Naive thymus-derived CD4-positive, alpha-beta T cell (primary cell): Measurements from ENCODE around the gene VPS13A. TPM values are rescaled to one million over a fixed set of nuclear protein-coding genes. Genes with fewer than 3 reads are reported as not detected.
"Not testable (repeated sequence)": the region's sequence is repeated elsewhere in the genome, so short reads cannot be mapped to it uniquely, and the experiment has no call there.

Experiments used
- ATAC-seq: fragments of 150-1000 bp; cut with Tn5 transposase; 2 replicates; pipeline ENCODE4 v1.10.0; 2021; ENCODE audit warnings: mild to moderate bottlenecking, moderate library complexity
- CTCF ChIA-PET: fragments of 350-600 bp; sonication (Branson Sonifier 250); formaldehyde crosslinking; loops from one replicate; lab custom pipeline; 2021; ENCODE audit warnings: antibody characterized with exemption; lab: Charles Lee
- POLR2A ChIA-PET: fragments of 350-600 bp; sonication (Branson Sonifier 250); formaldehyde crosslinking; loops from one replicate; lab custom pipeline; 2021; ENCODE audit warnings: antibody characterized with exemption, inconsistent platforms; lab: Charles Lee
- DNase-seq, 9 donors: peaks; one replicate each; pipeline versions ENCODE4 v3.0.0 to v3.0.0-alpha.2; 2020 to 2022; ENCODE audit warnings: mixed read lengths in 1 of 9
- H3K27ac ChIP-seq: one replicate; pipeline ENCODE4 v1.7.0; 2013; ENCODE audit warnings: mild to moderate bottlenecking, low read depth, low read length, moderate library complexity
- H3K27me3 ChIP-seq, 2 donors: one replicate each; pipeline ENCODE4 v1.7.0; 2013; ENCODE audit warnings: low read length in 2 of 2, mild to moderate bottlenecking in 2 of 2, moderate library complexity in 2 of 2; ENCODE audit not compliant: control insufficient read depth in 2 of 2, insufficient read depth in 2 of 2
- H3K36me3 ChIP-seq, 3 experiments: 1 replicate in 2 of 3; 2 replicates in 1 of 3; pipeline ENCODE4 v1.7.0; 2013; ENCODE audit warnings: low read length in 3 of 3, mild to moderate bottlenecking in 3 of 3, moderate library complexity in 1 of 3; ENCODE audit not compliant: insufficient read depth in 3 of 3, control insufficient read depth in 2 of 3
- H3K4me1 ChIP-seq, 2 donors: one replicate each; pipeline ENCODE4 v1.7.0; 2013; ENCODE audit warnings: low read length in 2 of 2, mild to moderate bottlenecking in 2 of 2, moderate library complexity in 1 of 2; ENCODE audit not compliant: control insufficient read depth in 2 of 2, insufficient read depth in 2 of 2
- H3K4me3 ChIP-seq: 2 replicates; pipeline ENCODE4 v1.7.0; 2013; ENCODE audit warnings: mild to moderate bottlenecking, low read length
- H3K9me3 ChIP-seq, 3 experiments: 1 replicate in 2 of 3; 2 replicates in 1 of 3; pipeline ENCODE4 v1.7.0; 2013; ENCODE audit warnings: low read length in 3 of 3; ENCODE audit not compliant: control insufficient read depth in 2 of 3
- H3K27ac Mint-ChIP-seq, 9 donors: one replicate each; pipeline ENCODE4 v1.8.0; 2020 to 2022; ENCODE audit warnings: mixed read lengths in 9 of 9, mild to moderate bottlenecking in 8 of 9, moderate library complexity in 5 of 9, inconsistent platforms in 2 of 9
- H3K27me3 Mint-ChIP-seq, 5 donors: one replicate each; pipeline ENCODE4 v1.8.0; 2021 to 2022; ENCODE audit warnings: mixed read lengths in 5 of 5, mild to moderate bottlenecking in 1 of 5
- H3K36me3 Mint-ChIP-seq, 5 donors: one replicate each; pipeline ENCODE4 v1.8.0; 2020 to 2022; ENCODE audit warnings: mixed read lengths in 5 of 5, mild to moderate bottlenecking in 3 of 5, inconsistent platforms in 1 of 5
- H3K4me1 Mint-ChIP-seq, 7 donors: one replicate each; pipeline ENCODE4 v1.8.0; 2020 to 2022; ENCODE audit warnings: mixed read lengths in 7 of 7, mild to moderate bottlenecking in 3 of 7, inconsistent platforms in 1 of 7
- H3K4me3 Mint-ChIP-seq, 10 donors: one replicate each; pipeline ENCODE4 v1.8.0; 2020 to 2022; ENCODE audit warnings: mild to moderate bottlenecking in 10 of 10, mixed read lengths in 10 of 10, moderate library complexity in 6 of 10, inconsistent platforms in 2 of 10
- H3K9me3 Mint-ChIP-seq, 11 donors: one replicate each; pipeline ENCODE4 v1.8.0; 2020 to 2022; ENCODE audit warnings: mixed read lengths in 11 of 11, mild to moderate bottlenecking in 4 of 11, inconsistent platforms in 1 of 11, moderate library complexity in 1 of 11
- intact Hi-C, 2 donors: fragments of 100-400 bp; cut with micrococcal nuclease; formaldehyde crosslinking; loops; one replicate each; pipeline ENCODE4 v1.15.1; 2023
- polyA plus RNA-seq, 2 donors: library from polyadenylated mRNA; unstranded; fragments of 300-500 nt; fragmentation: Illumina TruSeq; gene quantifications; one replicate each; pipeline ENCODE4 v1.2.3, GENCODE V29; 2021
- total RNA-seq, 6 experiments: library from RNA in 5 of 6; stranded (reverse) in 5 of 6; gene quantifications; 1 replicate in 5 of 6; 2 replicates in 1 of 6; pipeline ENCODE4 v1.2.3 and lab custom pipeline; 2021 to 2026

Gene VPS13A
- total and polyA plus RNA-seq, 7 experiments from 2014 or later = 3.0 to 52.8 (median 40.9) TPM

DNA sequence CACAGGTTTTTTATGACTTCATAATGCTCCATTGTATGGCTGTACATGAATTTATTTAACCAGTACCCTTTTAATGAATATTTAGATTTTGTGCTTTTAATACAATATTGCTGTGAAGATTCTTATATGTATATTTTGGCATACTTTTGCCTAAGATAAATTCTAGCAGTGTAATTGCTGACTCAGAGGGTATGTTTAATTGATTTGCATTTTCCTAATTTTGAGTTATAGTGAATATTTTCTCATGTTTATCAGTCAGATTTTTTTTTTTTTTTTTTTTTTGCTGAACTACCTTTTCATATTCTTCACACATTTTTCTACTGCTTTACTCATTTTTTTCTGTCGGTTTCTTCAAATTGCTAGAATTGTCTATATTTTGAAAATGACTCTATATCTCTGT lies 222.6 kb downstream of the VPS13A start:
- no peak overlapping the region for H3K4me3 ChIP-seq
- H3K27ac Mint-ChIP-seq = no peak overlapping the region
- H3K9me3 ChIP-seq = no peaks in the 10 kb centered on the region
- ChIA-PET CTCF (no interaction called here), POLR2A (no interaction called here)
- no peaks in the 10 kb centered on the region for H3K4me1 ChIP-seq
- no peaks in the 10 kb centered on the region for H3K36me3 ChIP-seq
- H3K9me3 Mint-ChIP-seq = no peaks in the 10 kb centered on the region
- DNase-seq (no peak), ATAC-seq (no peak)
- H3K4me1 Mint-ChIP-seq = peaks cover 0 to 3% (median 0%) of the 10 kb centered on the region in 7 donors
- no peaks in the 10 kb centered on the region for H3K27me3 Mint-ChIP-seq
- intact Hi-C loops = no loop called here
- no peak overlapping the region for H3K27ac ChIP-seq
- no peak overlapping the region for H3K4me3 Mint-ChIP-seq
- H3K36me3 Mint-ChIP-seq = peaks cover 3 to 19% (median 15%) of the 10 kb centered on the region in 5 donors
- H3K27me3 ChIP-seq = no peaks in the 10 kb centered on the region

DNA sequence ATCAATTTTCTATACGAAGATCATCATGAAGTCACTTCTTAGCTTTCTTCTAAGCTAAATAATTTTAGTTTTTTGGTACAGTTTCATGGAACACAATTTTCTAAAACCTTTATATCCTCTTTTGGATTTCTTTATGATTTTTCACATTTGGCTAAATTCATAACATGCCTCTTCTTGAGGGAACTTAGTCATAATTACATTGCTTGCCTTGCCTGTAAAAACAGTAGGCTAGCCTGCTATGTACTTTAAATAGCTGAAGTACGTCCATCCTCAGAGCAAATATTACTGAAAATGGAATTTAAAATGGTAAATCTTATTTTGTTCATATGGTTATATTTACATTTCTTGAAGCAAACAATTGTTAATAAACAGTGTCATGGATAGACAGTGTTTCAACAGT lies 225.0 kb downstream of the VPS13A start:
- intact Hi-C loops = no loop called here
- Histone ChIP-seq H3K36me3 (peaks cover 0 to 5% (median 4%) of the 10 kb centered on the region in 3 experiments), H3K4me3 (no peak overlapping the region), H3K9me3 (no peaks in the 10 kb centered on the region), H3K4me1 (no peaks in the 10 kb centered on the region), H3K27ac (no peak overlapping the region), H3K27me3 (no peaks in the 10 kb centered on the region)
- H3K36me3 Mint-ChIP-seq = peaks cover 15 to 40% (median 34%) of the 10 kb centered on the region in 5 donors
- no peak for ATAC-seq
- no peaks in the 10 kb centered on the region for H3K27me3 Mint-ChIP-seq
- DNase-seq = no peak
- CTCF ChIA-PET = no interaction called here
- H3K9me3 Mint-ChIP-seq = no peaks in the 10 kb centered on the region
- POLR2A ChIA-PET = no interaction called here
- no peak overlapping the region for H3K4me3 Mint-ChIP-seq
- H3K27ac Mint-ChIP-seq = no peak overlapping the region
- H3K4me1 Mint-ChIP-seq = peaks cover 0 to 4% (median 0%) of the 10 kb centered on the region in 7 donors

DNA sequence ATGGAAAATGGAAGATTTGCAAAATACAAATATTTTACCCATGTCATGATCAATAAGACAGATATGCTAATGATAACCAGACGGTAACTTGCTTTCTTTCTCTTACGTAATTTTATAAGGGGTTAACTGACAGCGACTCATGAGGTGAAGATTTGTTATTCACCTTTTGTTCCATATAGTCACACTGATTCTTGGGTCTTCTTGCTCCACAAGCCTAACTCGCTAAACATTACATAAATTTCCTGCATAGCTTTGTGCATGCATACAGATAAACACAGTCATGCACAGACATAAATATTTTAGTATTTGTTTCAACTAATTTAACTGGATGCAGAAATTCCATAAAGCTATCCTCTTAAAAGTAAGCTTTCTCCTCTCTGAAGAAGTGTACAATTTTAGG lies 225.9 kb downstream of the VPS13A start:
- peaks cover 0 to 4% (median 0%) of the 10 kb centered on the region in 7 donors for H3K4me1 Mint-ChIP-seq
- intact Hi-C loops = no loop called here
- Histone ChIP-seq H3K4me3 (no peak overlapping the region), H3K27ac (no peak overlapping the region), H3K36me3 (peaks cover 0 to 9% (median 4%) of the 10 kb centered on the region in 3 experiments), H3K27me3 (no peaks in the 10 kb centered on the region), H3K9me3 (no peaks in the 10 kb centered on the region), H3K4me1 (no peaks in the 10 kb centered on the region)
- peaks cover 0 to 3% (median 2%) of the 10 kb centered on the region in 11 donors for H3K9me3 Mint-ChIP-seq
- peaks cover 20 to 48% (median 41%) of the 10 kb centered on the region in 5 donors for H3K36me3 Mint-ChIP-seq
- ChIA-PET CTCF (interaction anchor here (0.6 kb wide), 1 partner anchor 311 kb away, joined by 3 read pairs; no protein-coding TSS in a partner anchor), POLR2A (no interaction called here)
- H3K27me3 Mint-ChIP-seq = no peaks in the 10 kb centered on the region
- ATAC-seq (no peak), DNase-seq (no peak)
- H3K27ac Mint-ChIP-seq = no peak overlapping the region
- no peak overlapping the region for H3K4me3 Mint-ChIP-seq

DNA sequence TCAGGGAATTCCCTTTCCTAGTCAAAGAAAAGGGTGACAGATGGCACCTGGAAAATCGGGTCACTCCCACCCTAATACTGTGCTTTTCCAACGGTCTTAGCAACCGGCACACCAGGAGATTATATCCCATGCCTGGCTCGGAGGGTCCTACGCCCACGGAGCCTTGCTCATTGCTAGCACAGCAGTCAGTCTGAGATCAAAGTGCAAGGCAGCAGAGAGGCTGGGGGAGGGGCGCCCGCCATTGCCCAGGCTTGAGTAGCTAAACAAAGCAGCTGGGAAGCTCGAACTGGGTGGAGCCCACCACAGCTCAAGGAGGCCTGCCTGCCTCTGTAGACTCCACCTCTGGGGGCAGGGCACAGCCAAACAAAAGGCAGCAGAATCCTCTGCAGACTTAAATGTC lies 231.2 kb downstream of the VPS13A start:
- H3K27me3 ChIP-seq, H3K4me1 Mint-ChIP-seq, H3K4me3 Mint-ChIP-seq, ATAC-seq, H3K4me3 ChIP-seq, H3K4me1 ChIP-seq, H3K27ac ChIP-seq, intact Hi-C loops, CTCF ChIA-PET, H3K9me3 ChIP-seq, DNase-seq, H3K36me3 ChIP-seq, H3K27me3 Mint-ChIP-seq, POLR2A ChIA-PET, H3K27ac Mint-ChIP-seq: not testable (repeated sequence)
- H3K9me3 Mint-ChIP-seq = peaks cover 0 to 15% (median 4%) of the 10 kb centered on the region in 11 donors
- peaks cover 19 to 56% (median 40%) of the 10 kb centered on the region in 5 donors for H3K36me3 Mint-ChIP-seq

DNA sequence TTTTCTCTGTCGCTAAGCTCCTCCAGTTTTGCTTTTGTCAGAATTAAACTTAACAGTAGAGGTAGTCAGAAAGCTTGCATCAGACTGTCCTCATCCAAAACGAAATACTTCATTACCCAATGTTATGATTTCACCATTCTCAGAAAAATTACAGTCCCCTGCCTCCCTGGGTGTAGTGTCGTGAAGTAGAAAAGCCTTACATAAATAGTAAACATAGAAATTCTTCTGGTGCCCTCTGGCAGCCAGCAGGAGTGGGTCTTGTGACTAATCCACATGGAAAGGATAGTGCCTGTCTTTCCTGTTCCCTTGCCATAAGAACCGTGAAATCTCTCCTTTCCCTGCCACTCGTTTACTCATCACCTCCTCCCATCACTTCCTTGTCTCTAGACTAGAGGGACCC lies 240.2 kb downstream of the VPS13A start:
- ChIA-PET POLR2A (no interaction called here), CTCF (interaction anchor here (0.5 to 0.7 kb wide), 3 partner anchors 355 to 1018 kb away, joined by 3 read pairs; no protein-coding TSS in a partner anchor)
- peaks cover 0 to 2% (median 0%) of the 10 kb centered on the region in 11 donors for H3K9me3 Mint-ChIP-seq
- H3K36me3 ChIP-seq = no peaks in the 10 kb centered on the region
- H3K4me1 Mint-ChIP-seq = peaks cover 0 to 1% (median 0%) of the 10 kb centered on the region in 7 donors
- no peak overlapping the region for H3K27ac ChIP-seq
- H3K36me3 Mint-ChIP-seq = peaks cover 0 to 21% (median 4%) of the 10 kb centered on the region in 5 donors
- H3K27me3 Mint-ChIP-seq = no peaks in the 10 kb centered on the region
- no peaks in the 10 kb centered on the region for H3K9me3 ChIP-seq
- DNase-seq = no peak
- peak overlapping the region in 1 of 9 donors; percentile 58 for H3K27ac Mint-ChIP-seq
- no peak overlapping the region for H3K4me3 Mint-ChIP-seq
- no peaks in the 10 kb centered on the region for H3K4me1 ChIP-seq
- no peak for ATAC-seq
- intact Hi-C loops = no loop called here
- H3K27me3 ChIP-seq = no peaks in the 10 kb centered on the region
- H3K4me3 ChIP-seq = no peak overlapping the region

DNA sequence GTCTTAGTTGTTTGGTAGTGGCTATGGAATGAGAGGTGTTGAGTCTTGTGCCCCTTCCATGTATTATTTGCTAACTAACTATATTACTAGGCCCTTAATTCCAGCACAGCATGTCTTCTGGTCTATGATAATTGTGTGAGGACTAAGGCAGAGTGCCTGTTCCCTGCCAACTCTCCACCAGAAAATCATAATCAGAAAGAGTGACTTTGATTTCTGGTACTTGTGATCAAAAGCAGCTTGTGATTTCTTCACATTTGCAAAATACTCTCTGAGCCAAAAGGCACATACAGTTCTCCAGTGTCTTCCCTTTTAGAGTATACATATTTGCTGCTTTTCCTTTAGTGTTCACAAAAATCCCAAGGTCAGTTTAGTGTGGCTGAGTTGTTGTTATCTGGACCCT lies 240.9 kb downstream of the VPS13A start:
- Mint-ChIP-seq H3K9me3 (peaks cover 0 to 2% (median 0%) of the 10 kb centered on the region in 11 donors), H3K27me3 (no peaks in the 10 kb centered on the region), H3K4me3 (no peak overlapping the region), H3K36me3 (peaks cover 0 to 21% (median 4%) of the 10 kb centered on the region in 5 donors), H3K27ac (peak overlapping the region in 1 of 9 donors; percentile 7), H3K4me1 (peaks cover 0 to 1% (median 0%) of the 10 kb centered on the region in 7 donors)
- no peaks in the 10 kb centered on the region for H3K36me3 ChIP-seq
- no peak overlapping the region for H3K27ac ChIP-seq
- H3K27me3 ChIP-seq = no peaks in the 10 kb centered on the region
- no peaks in the 10 kb centered on the region for H3K9me3 ChIP-seq
- intact Hi-C loops = no loop called here
- no peaks in the 10 kb centered on the region for H3K4me1 ChIP-seq
- ChIA-PET CTCF (interaction anchor here (0.5 kb wide), 1 partner anchor 1018 kb away, joined by 3 read pairs; no protein-coding TSS in a partner anchor), POLR2A (no interaction called here)
- H3K4me3 ChIP-seq = no peak overlapping the region
- no peak for DNase-seq
- no peak for ATAC-seq

DNA sequence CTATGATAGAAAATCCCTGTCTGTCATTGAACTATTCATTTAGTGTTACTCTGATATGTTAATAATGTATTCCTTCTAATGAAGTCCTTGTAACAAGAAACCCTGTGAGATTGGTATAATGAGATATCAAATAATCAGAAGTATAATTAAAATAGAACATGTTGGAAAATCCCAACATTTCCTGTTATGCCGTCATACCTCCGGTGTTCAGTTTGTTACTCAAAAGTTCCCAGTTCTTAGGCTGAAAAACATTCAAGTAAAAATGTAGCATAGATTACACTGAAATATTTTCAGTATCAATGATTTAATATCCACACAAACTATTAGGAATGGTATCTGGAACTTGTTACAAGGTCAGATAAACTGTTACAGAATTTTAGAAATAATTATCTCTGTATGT lies 243.3 kb downstream of the VPS13A start:
- H3K36me3 ChIP-seq = no peaks in the 10 kb centered on the region
- H3K36me3 Mint-ChIP-seq = peaks cover 0 to 19% (median 0%) of the 10 kb centered on the region in 5 donors
- DNase-seq (no peak), ATAC-seq (no peak)
- intact Hi-C loops = no loop called here
- peaks cover 0 to 9% (median 0%) of the 10 kb centered on the region in 11 donors for H3K9me3 Mint-ChIP-seq
- ChIA-PET POLR2A (no interaction called here), CTCF (no interaction called here)
- no peaks in the 10 kb centered on the region for H3K4me1 ChIP-seq
- no peak overlapping the region for H3K27ac ChIP-seq
- peaks cover 0 to 1% (median 0%) of the 10 kb centered on the region in 7 donors for H3K4me1 Mint-ChIP-seq
- H3K4me3 ChIP-seq = no peak overlapping the region
- no peak overlapping the region for H3K27ac Mint-ChIP-seq
- no peaks in the 10 kb centered on the region for H3K27me3 ChIP-seq
- no peak overlapping the region for H3K4me3 Mint-ChIP-seq
- no peaks in the 10 kb centered on the region for H3K9me3 ChIP-seq
- H3K27me3 Mint-ChIP-seq = no peaks in the 10 kb centered on the region
